Stomach (tissue), 4 donors: Measurements from ENCODE around the gene KLF16.

Experiments
- CTCF ChIP-seq, 7 experiments: fragments of 450-650 bp in 4 of 7; fragments of 200-600 bp in 3 of 7; sonication (generic) in 3 of 7; IDR thresholded peaks; one replicate each; pipeline ENCODE4 v1.5.1; 2016 to 2019; ENCODE audit warnings: antibody characterized with exemption in 7 of 7, control low read depth in 2 of 7, mild to moderate bottlenecking in 1 of 7
- EP300 ChIP-seq: sonication (generic); formaldehyde crosslinking; IDR thresholded peaks from one replicate; pipeline ENCODE4 v1.6.1; 2017; ENCODE audit warnings: antibody characterized with exemption
- POLR2A ChIP-seq, 4 donors: fragments of 450-650 bp; IDR thresholded peaks; one replicate each; pipeline ENCODE4 v1.6.1; 2016; ENCODE audit warnings: antibody characterized with exemption in 4 of 4, control low read depth in 2 of 4, mild to moderate bottlenecking in 1 of 4, moderate library complexity in 1 of 4

DNA sequence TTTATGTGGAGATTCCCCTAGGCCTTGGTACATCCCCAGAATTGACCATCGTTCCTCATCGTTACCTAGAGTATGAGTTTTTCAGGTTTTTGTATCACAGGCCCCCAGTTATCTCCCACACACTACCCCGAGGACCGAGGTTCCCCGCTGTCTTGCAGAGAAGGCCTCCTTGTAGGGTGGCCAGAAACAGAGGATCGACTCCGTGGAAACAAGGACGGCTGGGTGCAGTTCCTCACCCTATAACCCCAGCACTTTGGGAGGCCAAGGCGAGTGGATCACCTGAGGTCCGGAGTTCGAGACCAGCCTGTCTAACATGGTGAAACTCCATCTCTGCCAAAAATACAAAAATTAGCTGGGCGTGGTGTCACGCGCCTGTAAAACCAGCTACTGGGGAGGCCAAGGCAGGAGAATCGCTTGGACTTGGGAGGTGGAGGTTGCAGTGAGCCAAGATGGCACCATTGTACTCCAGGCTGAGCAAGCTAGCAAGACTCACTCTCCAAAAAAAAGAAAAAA is 42.5 kb upstream of the KLF16 start:
- TF ChIP-seq CTCF (IDR thresholded peaks at IDR 0.05) = no peak
- no peak for TF ChIP-seq POLR2A (IDR thresholded peaks at IDR 0.05)
- no peak for TF ChIP-seq EP300
